RWPE2 (cell line): Measurements from ENCODE around the gene PSTPIP1.

Source experiments
- ATAC-seq: fragments of 200-7000 bp; cut with Tn5 transposase; 3 replicates; pipeline ENCODE4 v1.9.1; 2021; ENCODE audit warnings: low read depth
- DNase-seq: peaks from one replicate; pipeline ENCODE4 v3.0.0-alpha.2; 2020; ENCODE audit warnings: low spot score
- H3K27ac ChIP-seq: fragments of 450-650 bp; 2 replicates; pipeline ENCODE4 v1.5.1; 2017; ENCODE audit warnings: mild to moderate bottlenecking; ENCODE audit not compliant: poor library complexity, severe bottlenecking
- H3K27me3 ChIP-seq: fragments of 250-450 bp; sonication (Bioruptor Pico); 2 replicates; pipeline ENCODE4 v1.5.1; 2021; ENCODE audit warnings: mild to moderate bottlenecking, moderate library complexity; ENCODE audit not compliant: insufficient read depth, poor library complexity, severe bottlenecking
- H3K36me3 ChIP-seq: fragments of 250-450 bp; sonication (Bioruptor Pico); 2 replicates; pipeline ENCODE4 v1.5.1; 2020; ENCODE audit warnings: low read depth, mild to moderate bottlenecking, moderate library complexity
- H3K4me1 ChIP-seq: fragments of 250-450 bp; sonication (Bioruptor Pico); 2 replicates; pipeline ENCODE4 v1.5.1; 2021; ENCODE audit warnings: mild to moderate bottlenecking, moderate library complexity; ENCODE audit not compliant: insufficient read depth, poor library complexity, severe bottlenecking
- H3K4me3 ChIP-seq: fragments of 250-450 bp; sonication (Bioruptor Pico); 2 replicates; pipeline ENCODE4 v1.5.1; 2021; ENCODE audit warnings: mild to moderate bottlenecking, moderate library complexity; ENCODE audit not compliant: severe bottlenecking
- H3K9me3 ChIP-seq: fragments of 250-450 bp; sonication (Bioruptor Pico); 2 replicates; pipeline ENCODE4 v1.5.1; 2021; ENCODE audit warnings: mild to moderate bottlenecking, moderate library complexity; ENCODE audit not compliant: severe bottlenecking
- CTCF ChIP-seq: fragments of 450-650 bp; IDR thresholded peaks from one replicate; pipeline ENCODE4 v1.5.1; 2017; ENCODE audit warnings: mild to moderate bottlenecking, moderate library complexity; ENCODE audit not compliant: poor library complexity, severe bottlenecking

The PSTPIP1 gene

GRCh38 chr15:76996076-76996525 is 1.2 kb downstream of the PSTPIP1 start:
- Histone ChIP-seq H3K27me3 (no peaks in the 10 kb centered on the region), H3K9me3 (no peaks in the 10 kb centered on the region), H3K36me3 (no peaks in the 10 kb centered on the region), H3K27ac (no peak overlapping the region), H3K4me1 (peaks cover 21% of the 10 kb centered on the region), H3K4me3 (no peak overlapping the region)
- DNase-seq = peak; percentile 60
- no peak for TF ChIP-seq CTCF
- no peak for ATAC-seq

GRCh38 chr15:76996526-76997401 is 1.8 kb downstream of the PSTPIP1 start:
- Histone ChIP-seq H3K9me3 (no peaks in the 10 kb centered on the region), H3K27me3 (no peaks in the 10 kb centered on the region), H3K27ac (no peak overlapping the region), H3K4me3 (no peak overlapping the region), H3K4me1 (peaks cover 21% of the 10 kb centered on the region), H3K36me3 (no peaks in the 10 kb centered on the region)
- DNase-seq = peak; percentile 76
- peak; percentile 49 for ATAC-seq
- TF ChIP-seq CTCF = no peak

GRCh38 chr15:76998663-76999285 is 3.8 kb downstream of the PSTPIP1 start:
- TF ChIP-seq CTCF = no peak
- Histone ChIP-seq H3K9me3 (no peaks in the 10 kb centered on the region), H3K4me1 (peaks cover 20% of the 10 kb centered on the region), H3K4me3 (no peak overlapping the region), H3K27ac (no peak overlapping the region), H3K27me3 (no peaks in the 10 kb centered on the region), H3K36me3 (no peaks in the 10 kb centered on the region)
- DNase-seq (peak; percentile 43), ATAC-seq (no peak)

GRCh38 chr15:76999996-77000395 is 5.1 kb downstream of the PSTPIP1 start:
- no peaks in the 10 kb centered on the region for H3K27me3 ChIP-seq
- no peak overlapping the region for H3K27ac ChIP-seq
- no peak for ATAC-seq
- TF ChIP-seq CTCF = no peak
- no peaks in the 10 kb centered on the region for H3K36me3 ChIP-seq
- peak; percentile 51 for DNase-seq
- no peak overlapping the region for H3K4me3 ChIP-seq
- peaks cover 7% of the 10 kb centered on the region for H3K4me1 ChIP-seq
- H3K9me3 ChIP-seq = no peaks in the 10 kb centered on the region

- H3K36me3 ChIP-seq = no peaks in the 10 kb centered on the region
- no peak overlapping the region for H3K4me3 ChIP-seq
- peaks cover 4% of the 10 kb centered on the region for H3K4me1 ChIP-seq
- no peaks in the 10 kb centered on the region for H3K27me3 ChIP-seq
- peaks cover 2% of the 10 kb centered on the region for H3K9me3 ChIP-seq
- H3K27ac ChIP-seq = no peak overlapping the region
- peak; percentile 41 for DNase-seq
- no peak for TF ChIP-seq CTCF
- ATAC-seq = no peak
These were observed 6.4 kb downstream of the PSTPIP1 start for GRCh38 chr15:77001351-77001750.
